Measurements from ENCODE around the gene PSD4.

DNA sequence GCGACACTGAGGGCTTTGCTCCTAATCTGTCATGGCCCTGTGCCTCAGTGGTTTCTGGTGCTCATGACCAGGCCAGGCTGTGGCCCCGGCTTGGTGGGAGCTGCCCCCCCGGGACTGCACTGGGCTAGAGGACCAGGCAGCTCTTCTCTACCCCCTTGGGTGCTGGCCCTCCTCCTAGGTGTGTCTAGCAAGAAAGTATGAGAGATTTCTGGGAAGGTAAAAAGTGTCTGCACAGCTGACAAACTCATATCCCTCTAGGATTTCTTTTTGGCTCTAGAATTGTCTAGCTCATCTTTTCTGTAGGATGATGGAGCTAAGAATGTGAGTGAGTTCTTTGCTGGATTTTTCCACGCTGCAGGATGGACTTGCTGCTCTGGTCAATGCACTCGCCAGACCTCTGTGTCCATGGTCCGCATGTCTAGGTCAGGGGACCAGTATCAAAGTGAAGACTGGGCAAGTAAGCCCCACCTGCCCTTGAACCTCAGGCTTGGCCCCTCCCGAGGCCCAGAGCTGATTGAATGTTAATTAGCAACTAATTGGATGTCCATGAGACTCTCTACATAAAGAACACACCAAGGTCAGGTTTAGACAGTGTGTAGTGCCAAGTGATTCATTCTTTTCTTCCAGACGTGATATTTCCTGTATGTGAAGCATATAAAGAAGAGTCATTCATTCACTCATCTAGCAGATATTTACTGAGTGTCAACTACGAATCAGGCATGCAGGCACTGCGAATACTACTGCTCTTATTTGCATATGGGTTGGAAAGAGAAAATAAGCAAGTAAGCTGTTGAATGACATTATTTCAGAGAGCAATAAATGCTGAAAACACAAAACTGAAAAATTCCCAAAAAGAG, 15.6 kb upstream of the PSD4 start:
- TF ChIP-seq, protein P1, sequence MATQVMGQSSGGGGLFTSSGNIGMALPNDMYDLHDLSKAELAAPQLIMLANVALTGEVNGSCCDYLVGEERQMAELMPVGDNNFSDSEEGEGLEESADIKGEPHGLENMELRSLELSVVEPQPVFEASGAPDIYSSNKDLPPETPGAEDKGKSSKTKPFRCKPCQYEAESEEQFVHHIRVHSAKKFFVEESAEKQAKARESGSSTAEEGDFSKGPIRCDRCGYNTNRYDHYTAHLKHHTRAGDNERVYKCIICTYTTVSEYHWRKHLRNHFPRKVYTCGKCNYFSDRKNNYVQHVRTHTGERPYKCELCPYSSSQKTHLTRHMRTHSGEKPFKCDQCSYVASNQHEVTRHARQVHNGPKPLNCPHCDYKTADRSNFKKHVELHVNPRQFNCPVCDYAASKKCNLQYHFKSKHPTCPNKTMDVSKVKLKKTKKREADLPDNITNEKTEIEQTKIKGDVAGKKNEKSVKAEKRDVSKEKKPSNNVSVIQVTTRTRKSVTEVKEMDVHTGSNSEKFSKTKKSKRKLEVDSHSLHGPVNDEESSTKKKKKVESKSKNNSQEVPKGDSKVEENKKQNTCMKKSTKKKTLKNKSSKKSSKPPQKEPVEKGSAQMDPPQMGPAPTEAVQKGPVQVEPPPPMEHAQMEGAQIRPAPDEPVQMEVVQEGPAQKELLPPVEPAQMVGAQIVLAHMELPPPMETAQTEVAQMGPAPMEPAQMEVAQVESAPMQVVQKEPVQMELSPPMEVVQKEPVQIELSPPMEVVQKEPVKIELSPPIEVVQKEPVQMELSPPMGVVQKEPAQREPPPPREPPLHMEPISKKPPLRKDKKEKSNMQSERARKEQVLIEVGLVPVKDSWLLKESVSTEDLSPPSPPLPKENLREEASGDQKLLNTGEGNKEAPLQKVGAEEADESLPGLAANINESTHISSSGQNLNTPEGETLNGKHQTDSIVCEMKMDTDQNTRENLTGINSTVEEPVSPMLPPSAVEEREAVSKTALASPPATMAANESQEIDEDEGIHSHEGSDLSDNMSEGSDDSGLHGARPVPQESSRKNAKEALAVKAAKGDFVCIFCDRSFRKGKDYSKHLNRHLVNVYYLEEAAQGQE (IDR thresholded peaks at IDR 0.05; ENCODE audit: insufficient read depth in 1 of 2, low read depth in 2 of 2, low read length in 2 of 2), result no peak
- TF ChIP-seq TAF1 (IDR thresholded peaks at IDR 0.05; ENCODE audit: borderline replicate concordance, insufficient read depth, low read length), result no peak
